HEK293T (cell line): ENCODE measurements around the gene USB1.

Experiments
- ARNT ChIP-seq: fragments of 450-650 bp; IDR thresholded peaks from 2 replicates; pipeline ENCODE4 v1.6.1; 2017; ENCODE audit warnings: mild to moderate bottlenecking
- BHLHE40 ChIP-seq: fragments of 450-650 bp; IDR thresholded peaks from 2 replicates; pipeline ENCODE4 v1.6.1; 2016; ENCODE audit warnings: mild to moderate bottlenecking, moderate library complexity, borderline replicate concordance
- ELF4 ChIP-seq: fragments of 450-650 bp; IDR thresholded peaks from 2 replicates; pipeline ENCODE4 v1.6.1; 2017; ENCODE audit warnings: antibody characterized with exemption
- FOXA1 ChIP-seq: fragments of 450-650 bp; IDR thresholded peaks from 2 replicates; pipeline ENCODE4 v1.6.1; 2016; ENCODE audit warnings: mild to moderate bottlenecking
- FOXK2 ChIP-seq: fragments of 450-650 bp; IDR thresholded peaks from 2 replicates; pipeline ENCODE4 v1.6.1; 2016; ENCODE audit warnings: mild to moderate bottlenecking
- FOXM1 ChIP-seq: fragments of 450-650 bp; IDR thresholded peaks from 2 replicates; pipeline ENCODE4 v1.6.1; 2017; ENCODE audit warnings: mild to moderate bottlenecking, borderline replicate concordance
- NFRKB ChIP-seq: fragments of 450-650 bp; IDR thresholded peaks from 2 replicates; pipeline ENCODE4 v1.6.1; 2016; ENCODE audit warnings: mild to moderate bottlenecking, moderate library complexity
- SP1 ChIP-seq: fragments of 450-650 bp; IDR thresholded peaks from 2 replicates; pipeline ENCODE4 v1.6.1; 2017
- SUZ12 ChIP-seq: fragments of 450-650 bp; IDR thresholded peaks from 2 replicates; pipeline ENCODE4 v1.6.1; 2016; ENCODE audit warnings: mild to moderate bottlenecking
- ZNF384 ChIP-seq: fragments of 450-650 bp; IDR thresholded peaks from 2 replicates; pipeline ENCODE4 v1.6.1; 2016

GRCh38 chr16:58046936-58047335 lies 45.7 kb downstream of the USB1 start:
- TF ChIP-seq ARNT (no peak), FOXK2 (no peak), ELF4 (no peak), FOXM1 (no peak), NFRKB (no peak), SUZ12 (no peak), SP1 (no peak), BHLHE40 (no peak), ZNF384 (no peak), FOXA1 (no peak)
